ENCODE data around the gene MEGF11.

DNA sequence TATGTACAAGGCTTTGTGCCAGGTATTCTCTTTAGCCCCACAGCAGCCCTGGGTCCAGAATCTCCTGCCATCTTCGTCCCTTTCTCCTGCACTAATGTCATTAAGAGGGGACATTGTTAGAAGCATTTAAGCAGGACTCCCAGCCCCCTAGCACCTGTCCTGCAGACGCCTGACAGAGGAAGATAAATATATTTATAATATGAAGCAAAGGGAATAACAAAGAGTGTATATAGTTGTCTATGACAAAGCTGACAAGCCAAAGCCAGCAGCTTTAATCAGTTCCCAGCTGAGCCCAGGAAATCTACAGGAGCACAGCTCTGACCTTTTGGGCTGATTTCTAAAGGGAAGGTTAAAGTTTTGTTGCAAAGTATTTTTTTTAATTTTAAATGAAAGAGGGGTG lies 96.0 kb downstream of the MEGF11 start:
- TF ChIP-seq POLR2A (IDR thresholded peaks at IDR 0.05) (no peak), POLR2AphosphoS5 (IDR thresholded peaks at IDR 0.05) (no peak), EP300 (IDR thresholded peaks at IDR 0.05) (no peak)
- TF ChIP-seq, protein P1, sequence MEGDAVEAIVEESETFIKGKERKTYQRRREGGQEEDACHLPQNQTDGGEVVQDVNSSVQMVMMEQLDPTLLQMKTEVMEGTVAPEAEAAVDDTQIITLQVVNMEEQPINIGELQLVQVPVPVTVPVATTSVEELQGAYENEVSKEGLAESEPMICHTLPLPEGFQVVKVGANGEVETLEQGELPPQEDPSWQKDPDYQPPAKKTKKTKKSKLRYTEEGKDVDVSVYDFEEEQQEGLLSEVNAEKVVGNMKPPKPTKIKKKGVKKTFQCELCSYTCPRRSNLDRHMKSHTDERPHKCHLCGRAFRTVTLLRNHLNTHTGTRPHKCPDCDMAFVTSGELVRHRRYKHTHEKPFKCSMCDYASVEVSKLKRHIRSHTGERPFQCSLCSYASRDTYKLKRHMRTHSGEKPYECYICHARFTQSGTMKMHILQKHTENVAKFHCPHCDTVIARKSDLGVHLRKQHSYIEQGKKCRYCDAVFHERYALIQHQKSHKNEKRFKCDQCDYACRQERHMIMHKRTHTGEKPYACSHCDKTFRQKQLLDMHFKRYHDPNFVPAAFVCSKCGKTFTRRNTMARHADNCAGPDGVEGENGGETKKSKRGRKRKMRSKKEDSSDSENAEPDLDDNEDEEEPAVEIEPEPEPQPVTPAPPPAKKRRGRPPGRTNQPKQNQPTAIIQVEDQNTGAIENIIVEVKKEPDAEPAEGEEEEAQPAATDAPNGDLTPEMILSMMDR (IDR thresholded peaks at IDR 0.05), result no peak
